Esophagus squamous epithelium (tissue), 5 donors: Measurements from ENCODE around the gene MSANTD3. TPM values are rescaled to one million over a fixed set of nuclear protein-coding genes. Genes with fewer than 3 reads are reported as not detected.
A peak's percentile ranks its signal among the peaks of the same experiment; 100 is the strongest.

ENCODE experiments used
- DNase-seq: peaks from one replicate; lab custom pipeline; 2025; lab: John Stamatoyannopoulos, UW
- H3K27ac ChIP-seq, 4 donors: fragments of 200-600 bp; sonication (generic); one replicate each; pipeline ENCODE4 v1.5.1; 2016 to 2019; ENCODE audit warnings: mild to moderate bottlenecking in 1 of 4
- H3K27me3 ChIP-seq, 4 donors: fragments of 200-600 bp; sonication (generic); 1 replicate in 3 of 4; 2 replicates in 1 of 4; pipeline versions ENCODE4 v1.5.1 to v1.6.0; 2017 to 2021; ENCODE audit warnings: antibody characterized with exemption in 1 of 4
- H3K36me3 ChIP-seq, 3 donors: fragments of 200-600 bp; sonication (generic); one replicate each; pipeline ENCODE4 v1.5.1; 2016 to 2019
- H3K4me1 ChIP-seq, 3 donors: fragments of 200-600 bp; sonication (generic); one replicate each; pipeline ENCODE4 v1.5.1; 2017 to 2019
- H3K4me3 ChIP-seq, 4 donors: fragments of 200-600 bp; sonication (generic); 1 replicate in 3 of 4; 2 replicates in 1 of 4; pipeline ENCODE4 v1.5.1; 2016 to 2019; ENCODE audit warnings: mild to moderate bottlenecking in 2 of 4, moderate library complexity in 1 of 4
- H3K9me3 ChIP-seq, 3 donors: fragments of 200-600 bp; sonication (generic); one replicate each; pipeline ENCODE4 v1.5.1; 2016 to 2019
- CTCF ChIP-seq, 6 experiments: fragments of 450-650 bp in 4 of 6; fragments of 200-600 bp in 2 of 6; sonication (generic) in 2 of 6; IDR thresholded peaks; one replicate each; pipeline ENCODE4 v1.5.1; 2016 to 2019; ENCODE audit warnings: antibody characterized with exemption in 6 of 6, mild to moderate bottlenecking in 4 of 6, moderate library complexity in 4 of 6
- POLR2A ChIP-seq, 4 donors: fragments of 450-650 bp; IDR thresholded peaks; one replicate each; pipeline ENCODE4 v1.6.1; 2017; ENCODE audit warnings: antibody characterized with exemption in 4 of 4, mild to moderate bottlenecking in 4 of 4, moderate library complexity in 3 of 4
- WGBS, 2 donors: methylation state at CpG; one replicate each; pipeline ENCODE4 v1.1.5; 2018; 5-methylcytosine and 5-hydroxymethylcytosine counted together
- intact Hi-C: fragments of 100-400 bp; cut with DNase I; formaldehyde crosslinking; loops from one replicate; pipeline ENCODE4 v1.15.0; 2022
- total RNA-seq, 4 donors: library from RNA; depleted of rRNA; stranded (reverse); fragments of >200 nt; gene quantifications; one replicate each; pipeline ENCODE4 v1.1.0, GENCODE V29; 2016
- donor health status: DM: yes; HTN: yes; CAD: no.

Gene MSANTD3
- total RNA-seq, 4 donors from 2014 or later, result 14.9 to 24.2 (median 18.1) TPM

- Histone ChIP-seq H3K4me3 (no peak overlapping the region), H3K9me3 (no peaks in the 10 kb centered on the region), H3K4me1 (peaks cover 12 to 40% (median 24%) of the 10 kb centered on the region in 3 donors), H3K27ac (peak overlapping the region in 3 of 4 donors; percentile 87 to 92 (median 91)), H3K27me3 (peaks cover 0 to 8% (median 0%) of the 10 kb centered on the region in 4 donors), H3K36me3 (no peaks in the 10 kb centered on the region)
- TF ChIP-seq POLR2A (IDR thresholded peaks at IDR 0.05) (no peak), CTCF (IDR thresholded peaks at IDR 0.05) (no peak)
- intact Hi-C loops, result no loop called here
- DNase-seq, result no peak
- 6 to 8% methylated on average over 1 of the region's 1 CpG for WGBS, 2 donors
Observed at GRCh38 chr9:100425758-100426157, 1.2 kb upstream of the MSANTD3 start.

DNA sequence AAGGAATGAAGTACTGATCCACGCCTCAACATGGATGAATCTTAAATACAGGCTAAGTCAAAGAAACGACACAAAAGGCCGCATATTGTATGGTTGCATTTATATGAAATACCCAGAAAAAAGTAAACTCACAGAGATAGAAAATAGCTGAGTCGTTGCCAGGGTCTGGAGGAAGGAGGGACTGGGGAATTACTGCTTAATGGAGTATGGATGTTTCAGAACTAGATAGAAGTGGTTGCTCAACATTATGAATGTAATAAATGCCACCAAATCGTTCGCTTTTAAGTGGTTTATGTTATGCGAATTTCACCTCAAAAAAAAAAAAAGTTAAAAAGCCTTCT is 784 bp upstream of the MSANTD3 start:
- intact Hi-C loops, result no loop called here
- Histone ChIP-seq H3K36me3 (no peaks in the 10 kb centered on the region), H3K27me3 (peaks cover 0 to 4% (median 0%) of the 10 kb centered on the region in 4 donors), H3K4me1 (peaks cover 12 to 40% (median 24%) of the 10 kb centered on the region in 3 donors), H3K4me3 (peak overlapping the region; percentile 59 to 93 (median 78)), H3K27ac (peak overlapping the region; percentile 87 to 96 (median 92)), H3K9me3 (no peaks in the 10 kb centered on the region)
- TF ChIP-seq POLR2A (IDR thresholded peaks at IDR 0.05), result no peak
- no peak for TF ChIP-seq CTCF (IDR thresholded peaks at IDR 0.05)
- 15 to 16% methylated on average over 7 of the region's 7 CpGs for WGBS, 2 donors
- no peak for DNase-seq

DNA sequence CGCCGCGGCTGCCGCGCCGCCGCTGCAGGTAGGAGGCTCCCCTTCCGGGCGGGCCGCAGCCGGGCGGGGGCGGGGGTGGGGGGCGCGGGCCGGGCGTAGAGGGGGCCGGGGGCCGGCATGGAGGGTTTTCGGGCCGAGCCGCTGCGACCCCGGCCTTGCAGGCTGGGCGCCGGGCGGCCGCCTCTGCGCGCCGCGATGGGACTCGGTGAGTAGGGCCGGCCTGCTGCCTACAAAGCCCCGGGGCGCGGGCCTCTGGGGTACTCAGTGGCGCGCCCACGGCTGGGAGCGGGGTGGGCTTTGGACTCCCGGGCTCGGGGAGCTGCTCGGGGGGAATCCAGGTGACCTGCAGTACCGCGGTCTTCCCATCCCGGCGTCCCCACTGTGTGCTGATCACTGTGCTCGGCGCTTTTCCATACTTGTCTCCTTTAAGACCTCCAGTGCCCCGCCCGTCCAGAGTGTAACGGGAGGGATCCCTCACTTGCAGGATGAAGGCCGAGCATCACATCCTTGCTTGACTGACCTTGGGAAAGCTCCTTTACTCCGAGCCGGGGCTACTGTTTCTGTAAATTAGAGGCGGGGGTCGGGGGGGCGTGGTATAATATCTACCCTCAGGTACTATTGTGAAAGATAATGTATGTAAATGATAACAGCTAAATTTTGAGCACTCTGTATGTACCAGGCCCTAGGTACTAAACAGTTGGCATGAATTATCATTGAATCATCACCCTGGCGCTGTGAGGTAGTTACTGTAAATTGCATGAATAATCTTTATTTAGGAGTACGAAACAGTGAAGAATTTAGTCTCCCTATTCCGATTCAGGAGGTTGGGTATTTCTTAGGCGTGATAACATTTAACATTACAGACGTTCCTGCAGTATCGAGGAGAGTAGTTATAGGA is 672 bp downstream of the MSANTD3 start:
- peaks cover 14 to 40% (median 24%) of the 10 kb centered on the region in 3 donors for H3K4me1 ChIP-seq
- no peak for TF ChIP-seq POLR2A (IDR thresholded peaks at IDR 0.05)
- H3K9me3 ChIP-seq, result no peaks in the 10 kb centered on the region
- no peak for DNase-seq
- H3K27ac ChIP-seq, result peak overlapping the region; percentile 82 to 96 (median 90)
- 12 to 14% methylated on average over 12 to 18 of the region's 65 CpGs for WGBS, 2 donors
- no peaks in the 10 kb centered on the region for H3K36me3 ChIP-seq
- peak overlapping the region; percentile 64 to 93 (median 78) for H3K4me3 ChIP-seq
- H3K27me3 ChIP-seq, result no peaks in the 10 kb centered on the region
- intact Hi-C loops, result no loop called here

DNA sequence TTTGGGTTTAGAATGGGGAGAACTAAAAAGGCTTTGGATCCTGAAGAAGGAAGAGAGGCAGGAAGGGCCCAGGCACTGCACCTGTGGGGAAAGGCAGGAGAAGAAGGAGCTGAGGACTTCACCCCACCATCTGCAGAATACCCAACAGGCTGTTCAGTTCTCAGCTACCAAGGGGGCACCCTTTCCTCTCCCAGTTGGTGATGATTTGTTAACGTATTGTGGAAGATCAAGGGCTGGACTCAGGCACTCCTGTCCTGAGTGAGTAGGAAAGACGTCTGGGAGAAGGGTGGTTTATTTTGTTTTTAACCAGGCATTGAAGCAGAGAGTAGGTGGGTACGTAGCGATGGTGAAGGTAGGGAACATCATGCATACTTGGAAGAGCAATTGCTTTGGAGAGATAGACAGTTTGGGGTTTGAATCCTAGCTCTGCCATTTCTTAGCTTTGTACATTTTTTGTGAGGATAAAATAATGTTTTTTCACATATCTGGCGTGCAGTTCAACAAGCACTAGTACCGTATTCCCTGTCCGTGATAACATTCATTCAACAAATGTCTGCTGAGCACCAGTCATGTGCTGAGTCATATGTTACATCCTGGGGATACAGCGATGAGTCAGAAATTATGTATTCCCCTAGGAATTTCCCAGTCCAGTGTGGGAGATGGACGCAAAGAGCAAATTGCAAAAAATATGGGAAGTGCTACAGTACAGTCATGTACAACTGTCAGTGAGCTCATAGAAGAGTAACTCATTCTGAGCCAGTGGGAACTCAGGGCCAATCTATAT is 2.1 kb downstream of the MSANTD3 start:
- peak overlapping the region; percentile 4 to 96 (median 87) for H3K27ac ChIP-seq
- H3K36me3 ChIP-seq, result no peaks in the 10 kb centered on the region
- intact Hi-C loops, result no loop called here
- H3K9me3 ChIP-seq, result no peaks in the 10 kb centered on the region
- no peak overlapping the region for H3K4me3 ChIP-seq
- H3K4me1 ChIP-seq, result peaks cover 14 to 40% (median 24%) of the 10 kb centered on the region in 3 donors
- no peaks in the 10 kb centered on the region for H3K27me3 ChIP-seq
- no peak for DNase-seq
- WGBS, 2 donors, result 45 to 46% methylated on average over 9 of the region's 9 CpGs
- TF ChIP-seq POLR2A (IDR thresholded peaks at IDR 0.05) (no peak), CTCF (IDR thresholded peaks at IDR 0.05) (no peak)

- Histone ChIP-seq H3K4me3 (no peak overlapping the region), H3K36me3 (no peaks in the 10 kb centered on the region), H3K4me1 (peaks cover 14 to 39% (median 24%) of the 10 kb centered on the region in 3 donors), H3K27ac (no peak overlapping the region), H3K9me3 (no peaks in the 10 kb centered on the region), H3K27me3 (no peaks in the 10 kb centered on the region)
- intact Hi-C loops, result loop anchor here (10.0 kb wide), 1 partner anchor 76 kb away; the partner anchor contains the start of gene TEX10
- no peak for TF ChIP-seq CTCF (IDR thresholded peaks at IDR 0.05)
- TF ChIP-seq POLR2A (IDR thresholded peaks at IDR 0.05), result no peak
- WGBS, 2 donors, result 83 to 91% methylated on average over 5 of the region's 5 CpGs
- no peak for DNase-seq
Observed at GRCh38 chr9:100430286-100430940, 3.5 kb downstream of the MSANTD3 start.
